SIG-M5 treated with dmso at 0.1 percent for 504 hours (cell line): Measurements from ENCODE around the gene ART4.

ENCODE experiments used
- DNase-seq: peaks from one replicate; lab custom pipeline; 2025; ENCODE audit not compliant: unreplicated experiment; lab: John Stamatoyannopoulos, UW

The ART4 gene

DNA sequence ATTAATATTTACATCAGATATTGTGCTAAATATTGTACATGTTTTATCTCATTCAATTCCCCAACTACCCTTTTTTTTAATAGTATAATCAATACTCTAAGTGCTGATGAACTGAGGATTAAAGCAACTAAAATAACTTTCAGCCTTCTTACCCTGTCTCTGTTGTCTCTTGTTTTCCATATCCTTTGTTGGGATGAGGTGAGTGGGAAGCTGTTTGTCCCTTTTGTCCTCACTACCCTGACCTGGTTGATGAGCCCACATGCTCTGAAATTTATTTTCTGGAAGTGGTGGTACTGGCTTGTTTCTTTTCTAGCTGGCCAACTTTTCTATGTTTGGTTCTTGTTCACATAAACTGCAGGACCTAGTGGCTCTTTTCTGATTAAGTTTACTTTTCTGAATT, 9.6 kb upstream of the ART4 start:
- no peak for DNase-seq

- no peak for DNase-seq
Observed at GRCh38 chr12:14850929-14851663, 7.8 kb upstream of the ART4 start.

DNA sequence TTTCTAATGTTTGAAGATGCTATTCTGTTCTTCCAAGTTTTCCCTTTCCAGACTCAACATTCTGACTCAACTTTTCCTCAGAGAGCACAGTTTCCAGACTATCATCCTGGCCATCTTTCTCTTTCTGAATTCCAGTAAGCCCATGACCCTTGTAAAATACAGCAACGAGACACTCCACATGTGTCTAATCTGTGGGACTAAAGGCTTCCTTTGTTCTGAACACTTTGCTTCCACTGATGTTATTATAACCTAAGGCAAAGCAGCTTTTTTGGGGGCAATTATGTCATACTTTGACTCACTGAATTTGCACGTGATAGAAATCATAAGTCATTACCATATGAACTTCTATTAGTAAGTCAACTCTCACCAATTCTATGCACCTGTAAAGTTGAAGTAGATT, 6.3 kb upstream of the ART4 start:
- DNase-seq = no peak

GRCh38 chr12:14846876-14847580, 3.7 kb upstream of the ART4 start:
- DNase-seq = no peak

GRCh38 chr12:14846042-14846587, 2.8 kb upstream of the ART4 start:
- DNase-seq = peak; percentile 40

GRCh38 chr12:14845350-14845750, 2.0 kb upstream of the ART4 start:
- DNase-seq = peak; percentile 68

- DNase-seq = no peak
Observed at GRCh38 chr12:14844401-14844800, 1.1 kb upstream of the ART4 start.

GRCh38 chr12:14842315-14842714, 1.0 kb downstream of the ART4 start:
- no peak for DNase-seq

GRCh38 chr12:14841761-14842160, 1.6 kb downstream of the ART4 start:
- DNase-seq = no peak

- no peak for DNase-seq
Observed at GRCh38 chr12:14840616-14841015, 2.7 kb downstream of the ART4 start.

GRCh38 chr12:14839262-14839661, 4.1 kb downstream of the ART4 start:
- no peak for DNase-seq

DNA sequence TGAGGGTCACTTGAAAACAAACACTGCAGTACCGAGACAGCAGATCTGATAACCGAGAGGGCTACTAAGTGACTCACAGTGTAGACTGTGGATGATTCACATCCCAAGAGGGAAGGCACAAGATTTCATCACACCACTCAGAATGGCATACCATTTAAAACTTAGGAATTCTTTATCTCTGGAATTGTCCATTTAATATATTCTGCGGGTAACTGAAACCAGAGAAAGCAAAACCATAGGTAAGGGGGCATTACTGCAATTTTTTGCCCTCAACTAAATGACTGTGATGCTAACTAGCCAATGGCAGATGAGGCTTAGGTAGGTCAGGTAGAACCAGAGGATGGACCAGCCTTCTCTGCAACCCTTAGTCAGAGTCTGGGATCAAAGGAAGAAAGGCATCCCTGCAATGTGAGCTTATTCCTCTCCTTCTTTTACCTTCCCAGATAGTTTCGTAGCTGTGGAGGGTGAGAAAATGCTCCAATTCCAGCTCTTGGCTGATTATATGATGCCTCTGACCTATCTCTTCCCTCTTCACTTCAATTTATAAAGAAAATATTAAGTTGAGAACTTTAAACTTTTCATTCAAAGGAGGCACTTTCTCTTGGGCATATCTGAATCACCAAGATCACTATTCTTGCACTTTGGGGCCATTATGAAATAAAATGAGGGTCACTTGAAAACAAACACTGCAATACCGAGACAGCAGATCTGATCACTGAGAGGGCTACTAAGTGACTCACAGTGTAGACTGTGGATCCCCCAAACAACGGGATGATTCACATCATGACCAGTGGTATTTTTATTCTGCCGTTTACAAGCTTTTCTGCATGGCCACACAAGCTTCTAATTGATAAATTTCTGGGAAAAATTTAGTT, 6.8 kb downstream of the ART4 start:
- no peak for DNase-seq

DNA sequence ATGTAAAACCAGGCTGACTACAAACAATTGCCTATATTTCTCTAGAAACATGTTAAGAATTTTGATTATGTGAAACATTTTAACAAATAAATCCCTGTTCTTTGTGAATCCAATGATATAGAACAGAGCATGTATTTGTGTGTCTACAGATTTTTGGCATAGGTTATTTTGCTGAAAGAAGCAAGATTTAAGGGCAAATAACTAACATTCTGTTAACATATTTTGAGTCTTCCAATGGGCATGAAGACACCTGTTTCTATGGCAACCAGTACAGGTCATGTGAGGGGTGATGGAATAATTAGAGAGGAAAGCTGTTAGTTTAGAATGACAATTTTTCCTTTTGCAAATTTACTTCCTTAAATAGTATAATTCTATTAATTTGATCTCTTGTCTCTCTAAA, 8.8 kb downstream of the ART4 start:
- DNase-seq = no peak

DNA sequence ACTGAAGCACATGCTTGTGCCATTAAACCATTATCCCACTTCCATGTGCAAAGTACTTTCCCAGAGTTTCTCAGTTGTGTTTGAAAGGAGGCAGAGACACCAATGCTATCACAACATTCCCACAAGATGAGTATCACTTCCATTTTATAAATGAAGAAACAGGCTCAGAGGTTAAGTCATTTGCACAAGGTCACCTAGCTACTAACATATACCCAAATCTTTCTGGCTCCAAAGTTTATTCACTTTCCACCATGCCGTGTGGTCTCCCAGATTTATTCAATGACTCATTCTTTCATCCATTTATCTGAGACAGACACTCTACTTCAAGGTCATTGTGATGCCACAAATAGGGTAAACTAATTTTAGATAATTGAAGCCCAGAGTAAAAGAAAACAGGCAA, 9.4 kb downstream of the ART4 start:
- no peak for DNase-seq

DNA sequence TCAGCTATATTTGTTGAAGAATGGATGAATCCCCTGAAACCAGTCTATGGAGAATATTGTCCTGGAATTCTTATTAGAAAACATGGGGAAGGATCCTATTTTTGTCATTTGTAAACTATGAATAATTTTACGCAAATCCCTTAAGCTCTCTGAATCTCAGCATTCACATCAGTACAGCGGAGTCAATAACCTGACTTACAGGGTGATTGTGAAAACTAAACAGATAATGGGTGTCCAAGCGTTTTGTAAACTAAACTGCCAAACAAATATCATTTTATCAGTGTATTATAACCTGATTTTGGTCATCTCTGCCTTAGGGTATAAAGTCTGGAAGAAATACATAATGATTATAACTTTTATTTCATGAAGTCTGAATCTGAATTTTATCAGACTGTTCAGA, 10.0 kb downstream of the ART4 start:
- no peak for DNase-seq

DNA sequence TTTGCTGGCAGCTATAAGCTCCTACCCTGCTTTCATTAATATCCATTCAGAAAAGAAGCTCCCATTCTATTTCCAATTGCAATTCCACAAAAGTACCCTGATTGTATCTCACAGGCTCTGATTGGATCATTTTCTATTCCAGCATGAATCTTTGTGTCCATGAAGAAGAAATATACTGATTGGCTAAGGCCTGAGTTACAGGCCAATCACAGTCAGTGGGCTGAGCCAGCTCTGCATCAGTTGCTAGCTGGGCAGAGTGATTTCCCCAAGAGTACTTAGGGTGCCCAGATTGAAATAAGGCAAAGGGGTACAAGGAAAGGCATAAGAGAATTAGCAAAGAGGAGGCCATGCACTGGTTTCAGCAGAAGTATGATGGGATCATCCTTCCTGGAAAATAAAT, 14.4 kb downstream of the ART4 start:
- no peak for DNase-seq

DNA sequence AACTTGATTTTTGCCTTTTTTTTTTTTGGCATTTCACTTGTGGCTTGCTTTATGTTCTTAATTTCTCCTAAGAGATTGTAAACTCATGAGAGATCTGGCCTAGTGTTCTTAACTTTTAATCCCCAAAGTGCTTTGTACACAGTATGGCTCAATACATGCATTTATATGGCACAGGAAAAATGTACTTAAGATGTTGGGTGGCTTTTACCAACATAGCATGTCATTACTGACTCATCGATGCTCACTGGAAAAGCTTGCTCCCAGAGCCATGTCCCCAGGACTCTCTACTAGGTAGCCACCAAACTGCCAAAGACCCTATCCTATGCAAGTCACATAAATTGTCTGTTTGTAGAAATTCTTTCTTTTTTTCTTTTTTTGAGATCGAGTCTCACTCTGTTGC, 16.3 kb downstream of the ART4 start:
- DNase-seq = no peak

- no peak for DNase-seq
Observed at GRCh38 chr12:14826491-14826890, 16.8 kb downstream of the ART4 start.

- DNase-seq = no peak
Observed at GRCh38 chr12:14825256-14825655, 18.1 kb downstream of the ART4 start.

DNA sequence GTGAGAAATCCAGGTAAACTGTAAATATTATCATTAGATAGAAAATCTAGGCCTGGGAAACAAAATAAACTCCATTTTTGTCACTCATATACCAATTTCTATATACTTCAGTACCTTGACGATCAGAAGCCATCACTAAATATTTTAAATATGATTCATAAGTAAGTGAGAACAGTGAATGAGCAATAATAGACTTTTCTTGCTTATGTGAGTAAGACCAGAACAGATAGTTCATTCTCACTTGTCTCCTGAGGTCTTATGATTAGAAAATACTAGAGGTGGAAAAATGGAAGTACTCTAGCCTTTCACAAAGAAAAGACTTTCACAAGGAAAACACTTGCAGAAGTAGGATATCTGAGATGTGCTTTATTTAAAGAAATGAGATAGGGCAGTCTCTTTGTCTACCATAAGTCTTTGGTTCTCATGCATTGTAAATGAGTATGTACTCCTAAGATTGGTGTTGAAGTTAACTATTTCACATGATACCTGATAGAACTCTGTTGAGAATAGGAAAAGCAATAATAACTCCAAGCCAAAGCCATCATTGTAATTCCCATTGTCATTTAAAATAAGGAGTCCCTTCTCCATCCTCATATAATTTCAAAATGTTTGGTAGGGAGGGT, 19.2 kb downstream of the ART4 start:
- DNase-seq = no peak

DNA sequence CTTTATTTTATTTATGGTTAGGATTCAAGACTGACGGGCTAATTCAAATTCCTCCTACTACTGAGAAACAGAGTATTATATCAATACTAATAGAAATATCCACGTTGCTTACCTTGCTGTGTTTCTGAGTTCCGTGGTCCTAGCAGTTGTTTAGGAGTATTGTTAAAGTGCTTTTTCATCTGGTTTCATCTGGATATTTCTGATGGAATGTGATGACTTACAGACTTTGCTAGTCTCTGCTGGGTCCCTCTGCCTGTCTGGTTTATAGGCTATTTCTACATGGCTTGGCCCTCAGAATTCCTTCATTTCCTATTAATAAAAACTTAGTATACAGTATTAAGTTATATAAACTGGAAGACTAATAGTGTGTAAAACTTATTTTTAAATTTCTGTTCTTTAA, 29.3 kb downstream of the ART4 start, which contains the start of gene SMCO3:
Gene SMCO3, minus strand, starts transcription at position 169 of the 400 bp plus-strand sequence. CDS start 7,502 bp downstream, outside the sequence.
- DNase-seq = no peak
